Measurements from ENCODE around the gene PREPL. TPM values are rescaled to one million over a fixed set of nuclear protein-coding genes. Genes with fewer than 3 reads are reported as not detected.

Gene PREPL
- total and polyA plus RNA-seq, 2 of the 8 experiments (the other 6 are each of a cell fraction or from before 2014, with no cell fraction given): 13.6 to 38.9 TPM

GRCh38 chr2:44315945-44316344 is 45.3 kb downstream of the PREPL start:
- H2AK5ac ChIP-seq (ENCODE audit: low read depth, low read length): no peak overlapping the region
- H3K79me2 ChIP-seq (ENCODE audit: control insufficient read depth in 1 of 2, insufficient read depth in 2 of 2, low read length in 2 of 2): no peaks in the 10 kb centered on the region
- H4K5ac ChIP-seq (ENCODE audit: insufficient read length, low read depth, low read length): no peak overlapping the region
- no peak for FAIRE-seq
- DNase-seq (ENCODE audit: low read depth in 1 of 2, low spot score in 2 of 2): no peak
- H2BK120ac ChIP-seq (replicated peaks; ENCODE audit: low read depth, low read length): no peak overlapping the region
- CTCF ChIA-PET (ENCODE audit: partially characterized antibody): interaction anchor here (0.6 to 0.7 kb wide), 2 partner anchors 272 to 286 kb away, joined by 3 read pairs; no protein-coding TSS in a partner anchor
- H3K18ac ChIP-seq (ENCODE audit: extremely low read depth, low read length): no peak overlapping the region
- H3K27me3 ChIP-seq (replicated peaks in 1 of 4; ENCODE audit: control insufficient read depth in 3 of 4, extremely low read depth in 1 of 4, insufficient read depth in 3 of 4, low read length in 3 of 4): no peaks in the 10 kb centered on the region
- POLR2A ChIA-PET (ENCODE audit: partially characterized antibody): no interaction called here
- no peak overlapping the region for H3K23ac ChIP-seq (ENCODE audit: insufficient read length)
- H3K14ac ChIP-seq (ENCODE audit: insufficient read length): no peak overlapping the region
- H3K4ac ChIP-seq (replicated peaks; ENCODE audit: insufficient read length, low read depth, low read length): no peak overlapping the region
- no peak overlapping the region for H2BK5ac ChIP-seq (ENCODE audit: low read depth, low read length)
- H3K27ac ChIP-seq (ENCODE audit: low read depth, low read length): no peak overlapping the region
- no peaks in the 10 kb centered on the region for H3K23me2 ChIP-seq (ENCODE audit: low read depth, low read length)
- H2BK15ac ChIP-seq (ENCODE audit: low read length): no peak overlapping the region
- peaks cover under 1 to 6% of the 10 kb centered on the region in 2 experiments; a peak in 3 of 4 replicates for H3K9me3 ChIP-seq (ENCODE audit: insufficient read depth in 2 of 2, low read depth in 1 of 2, low read length in 1 of 2)
- no peak overlapping the region for H4K91ac ChIP-seq (replicated peaks; ENCODE audit: insufficient read length, low read length)
- no peaks in the 10 kb centered on the region for H4K20me1 ChIP-seq (replicated peaks in 1 of 2; ENCODE audit: control insufficient read depth in 1 of 2, insufficient read depth in 2 of 2, low read length in 2 of 2)
- H3K9ac ChIP-seq (replicated peaks in 1 of 4; ENCODE audit: extremely low read depth in 1 of 4, low read depth in 3 of 4, low read length in 3 of 4): no peak overlapping the region
- peaks cover 0 to 30% (median 12%) of the 10 kb centered on the region in 4 experiments; a peak in 4 of 8 replicates for H3K36me3 ChIP-seq (ENCODE audit: control insufficient read depth in 2 of 4, insufficient read depth in 4 of 4, low read length in 3 of 4)
- H2BK20ac ChIP-seq (ENCODE audit: low read length): no peak overlapping the region
- TF ChIP-seq CTBP2 (IDR thresholded peaks at IDR 0.05; ENCODE audit: borderline replicate concordance, insufficient read depth, insufficient read length, low read length): no peak
- H2BK12ac ChIP-seq (ENCODE audit: low read depth, low read length): no peak overlapping the region
- no peaks in the 10 kb centered on the region for H3K4me1 ChIP-seq (replicated peaks in 1 of 4; ENCODE audit: control insufficient read depth in 3 of 4, insufficient read depth in 4 of 4, low read length in 3 of 4)
- H3K79me1 ChIP-seq (ENCODE audit: low read depth, low read length): no peaks in the 10 kb centered on the region
- no peak overlapping the region for H3K4me2 ChIP-seq (ENCODE audit: insufficient read depth in 1 of 2, low read depth in 2 of 2, low read length in 2 of 2)
- no peak overlapping the region for H4K8ac ChIP-seq (ENCODE audit: extremely low read depth, insufficient read depth, low read length)
- H3K56ac ChIP-seq (replicated peaks; ENCODE audit: insufficient read length, low read depth, low read length): no peak overlapping the region
- no peak overlapping the region for H2AFZ ChIP-seq (ENCODE audit: low read length)
- no peak overlapping the region for H3K4me3 ChIP-seq (ENCODE audit: extremely low read depth in 1 of 4, insufficient read depth in 2 of 4, low read depth in 3 of 4, low read length in 4 of 4)

All from H1 (cell line).